HCT116 (cell line): Measurements from ENCODE around the gene TMEM156. TPM values are rescaled to one million over a fixed set of nuclear protein-coding genes. Genes with fewer than 3 reads are reported as not detected.
"Not testable (repeated sequence)": the region's sequence is repeated elsewhere in the genome, so short reads cannot be mapped to it uniquely, and the experiment has no call there.

Source experiments
- ATAC-seq: fragments of 200-7000 bp; cut with Tn5 transposase; 2 replicates; pipeline ENCODE4 v1.9.1; 2020; ENCODE audit warnings: mild to moderate bottlenecking, moderate library complexity
- BruUV-seq: library from RNA; stranded (reverse); fragments of 400-500 nt; replicated peaks from 2 replicates; lab custom pipeline; 2021; lab: Mats Ljungman, UMichigan
- CTCF ChIA-PET: fragments of 300-600 bp; sonication (Branson Sonifier 250); formaldehyde crosslinking; loops from one replicate; lab custom pipeline; 2021; ENCODE audit warnings: antibody characterized with exemption; lab: Charles Lee
- POLR2A ChIA-PET: fragments of 300-600, 350-600 bp; sonication (Branson Sonifier 250); formaldehyde crosslinking; loops from one replicate; lab custom pipeline; 2021; ENCODE audit warnings: antibody characterized with exemption; lab: Charles Lee
- RAD21 ChIA-PET, 2 experiments: fragments of 300-600 bp; sonication (Branson Sonifier 250); formaldehyde crosslinking; loops; one replicate each; lab custom pipeline; 2023; ENCODE audit warnings: low total read pairs in 2 of 2; ENCODE audit not compliant: uncharacterized antibody in 2 of 2, unreplicated experiment in 2 of 2, low non-redundant PET in 1 of 2; lab: Charles Lee
- DNase-seq: peaks from one replicate; pipeline ENCODE4 v3.0.0-alpha.2; 2010; ENCODE audit warnings: low read depth, low spot score
- H2AFZ ChIP-seq: fragments of 200-600 bp; shearing (Covaris generic), sonication (generic); 2 replicates; pipeline ENCODE4 v1.6.1; 2017; ENCODE audit warnings: low read depth, mixed run types, mixed read lengths, antibody characterized with exemption, low read length; ENCODE audit not compliant: poor library complexity, severe bottlenecking
- H3K27ac ChIP-seq: 2 replicates; pipeline ENCODE4 v1.5.1; 2012; ENCODE audit warnings: low read depth, low read length
- H3K27me3 ChIP-seq: fragments of 200-600 bp; sonication (generic); 2 replicates; pipeline ENCODE4 v1.6.1; 2016; ENCODE audit warnings: mixed run types, low read length, mixed read lengths; ENCODE audit not compliant: insufficient read depth
- H3K36me3 ChIP-seq, 2 experiments: fragments of 200-500 bp in 1 of 2; fragments of 200-600 bp in 1 of 2; sonication (Bioruptor generic) in 1 of 2; sonication (generic) in 1 of 2; 2 replicates each; pipeline versions ENCODE4 v1.5.1 to v1.6.1; 2014 to 2016; ENCODE audit warnings: low read length in 2 of 2, inconsistent platforms in 1 of 2, mixed read lengths in 1 of 2, mixed run types in 1 of 2; ENCODE audit not compliant: insufficient read depth in 2 of 2, control insufficient read depth in 1 of 2
- H3K4me1 ChIP-seq, 2 experiments: fragments of 200-600 bp in 1 of 2; sonication (generic) in 1 of 2; 2 replicates each; pipeline versions ENCODE4 v1.5.1 to v1.6.1; 2012 to 2017; ENCODE audit warnings: low read length in 2 of 2, inconsistent platforms in 1 of 2, mild to moderate bottlenecking in 1 of 2, mixed read lengths in 1 of 2, mixed run types in 1 of 2, moderate library complexity in 1 of 2; ENCODE audit not compliant: insufficient read depth in 2 of 2, control insufficient read depth in 1 of 2
- H3K4me2 ChIP-seq: fragments of 200-600 bp; sonication (generic); 2 replicates; pipeline ENCODE4 v1.6.1; 2017; ENCODE audit warnings: mixed run types, low read length, mixed read lengths
- H3K4me3 ChIP-seq, 2 experiments: fragments of 200-600 bp in 1 of 2; sonication (generic) in 1 of 2; replicated peaks in 1 of 2; 2 replicates each; pipeline ENCODE4 v1.5.1; 2011 to 2016; ENCODE audit warnings: low read length in 2 of 2, control low read depth in 1 of 2, low read depth in 1 of 2, mild to moderate bottlenecking in 1 of 2, mixed read lengths in 1 of 2, mixed run types in 1 of 2
- H3K79me2 ChIP-seq: fragments of 200-600 bp; sonication (generic); 2 replicates; pipeline ENCODE4 v1.6.1; 2017; ENCODE audit warnings: mild to moderate bottlenecking, mixed run types, low read length, moderate library complexity, mixed read lengths; ENCODE audit not compliant: insufficient read depth
- H3K9ac ChIP-seq: fragments of 200-600 bp; sonication (generic); 2 replicates; pipeline ENCODE4 v1.6.1; 2016; ENCODE audit warnings: low read length, mixed read lengths
- H3K9me2 ChIP-seq: fragments of 200-600 bp; sonication (generic), shearing (Covaris generic); 2 replicates; pipeline ENCODE4 v1.6.1; 2017; ENCODE audit warnings: mixed run types, mild to moderate bottlenecking, moderate library complexity; ENCODE audit not compliant: insufficient read depth
- H3K9me3 ChIP-seq, 2 experiments: fragments of 200-500 bp in 1 of 2; fragments of 200-600 bp in 1 of 2; sonication (Bioruptor generic) in 1 of 2; sonication (generic) in 1 of 2; 2 replicates each; pipeline ENCODE4 v1.6.1; 2014 to 2017; ENCODE audit warnings: low read length in 2 of 2, mixed read lengths in 2 of 2, inconsistent platforms in 1 of 2, low read depth in 1 of 2, mild to moderate bottlenecking in 1 of 2, mixed run types in 1 of 2, moderate library complexity in 1 of 2; ENCODE audit not compliant: control insufficient read depth in 1 of 2, insufficient read depth in 1 of 2
- H4K20me1 ChIP-seq: fragments of 200-600 bp; sonication (generic), shearing (Covaris generic); 2 replicates; pipeline ENCODE4 v1.6.1; 2017; ENCODE audit warnings: mixed run types, mild to moderate bottlenecking, moderate library complexity; ENCODE audit not compliant: insufficient read depth
- CTCF ChIP-seq, 3 experiments: fragments of 200-600 bp in 1 of 3; sonication (generic) in 1 of 3; IDR thresholded peaks in 2 of 3; conservative IDR thresholded peaks in 1 of 3; 2 replicates each; pipeline ENCODE4 v1.5.1; 2012 to 2017; ENCODE audit warnings: low read depth in 2 of 3, low read length in 2 of 3, antibody characterized with exemption in 1 of 3, borderline replicate concordance in 1 of 3, control low read depth in 1 of 3, mild to moderate bottlenecking in 1 of 3, mixed read lengths in 1 of 3, mixed run types in 1 of 3, moderate library complexity in 1 of 3; ENCODE audit not compliant: insufficient read depth in 1 of 3
- EZH2phosphoT487 ChIP-seq: fragments of 200-600 bp; IDR thresholded peaks from 2 replicates; pipeline ENCODE4 v1.6.1; 2018; ENCODE audit warnings: antibody characterized with exemption, borderline replicate concordance
- SP1 ChIP-seq: IDR thresholded peaks from 2 replicates; pipeline ENCODE4 v1.6.1; 2012; ENCODE audit warnings: low read depth
- TCF7L2 ChIP-seq: IDR thresholded peaks from 2 replicates; pipeline ENCODE4 v1.7.0; 2011; ENCODE audit warnings: borderline replicate concordance, inconsistent platforms; ENCODE audit not compliant: insufficient read depth, insufficient read length; ENCODE audit errors: extremely low read depth
- intact Hi-C: fragments of 100-400 bp; cut with micrococcal nuclease; formaldehyde crosslinking; loops from 2 replicates; pipeline ENCODE4 v1.10.0; 2022
- total RNA-seq: library from RNA; stranded (reverse); gene quantifications from one replicate; pipeline ENCODE4 v1.2.1, GENCODE V29; 2021; ENCODE audit not compliant: unreplicated experiment

TMEM156 gene
- total RNA-seq, 1 experiment from 2014 or later = 0.22 TPM

GRCh38 chr4:38943343-38943742 lies 88.9 kb downstream of the TMEM156 start (continued):
- no peak for TF ChIP-seq EZH2phosphoT487
- no peak for TF ChIP-seq CTCF (IDR thresholded peaks at IDR 0.05 in 2 of 3, conservative IDR thresholded peaks at IDR 0.05 in 1 of 3; ENCODE audit: borderline replicate concordance in 1 of 3, insufficient read depth in 1 of 3, low read depth in 2 of 3, low read length in 2 of 3)
- TF ChIP-seq SP1 = no peak
- TF ChIP-seq TCF7L2 = no peak

- H3K4me3 ChIP-seq, BruUV-seq, H3K9me2 ChIP-seq, CTCF ChIA-PET, H3K9ac ChIP-seq, H3K36me3 ChIP-seq, H2AFZ ChIP-seq, ATAC-seq, H3K4me2 ChIP-seq, RAD21 ChIA-PET, H3K27me3 ChIP-seq, H3K9me3 ChIP-seq, DNase-seq, H4K20me1 ChIP-seq, H3K79me2 ChIP-seq, H3K4me1 ChIP-seq, intact Hi-C loops, POLR2A ChIA-PET, H3K27ac ChIP-seq: not testable (repeated sequence)
Measured at GRCh38 chr4:38941906-38942305, 90.3 kb downstream of the TMEM156 start.

- CTCF ChIA-PET = no interaction called here
- H3K9ac ChIP-seq = no peak overlapping the region
- ATAC-seq = no peak
- no peaks in the 10 kb centered on the region for H3K27me3 ChIP-seq
- H2AFZ ChIP-seq = no peak overlapping the region
- POLR2A ChIA-PET = no interaction called here
- H3K9me3 ChIP-seq = no peaks in the 10 kb centered on the region
- no peaks in the 10 kb centered on the region for H3K4me1 ChIP-seq
- TF ChIP-seq EZH2phosphoT487 = no peak
- no peak for TF ChIP-seq TCF7L2
- no peak overlapping the region for H3K4me3 ChIP-seq
- H3K27ac ChIP-seq = no peak overlapping the region
- no peak overlapping the region for H3K4me2 ChIP-seq
- RAD21 ChIA-PET = no interaction called here
- no peaks in the 10 kb centered on the region for H3K79me2 ChIP-seq
- H3K36me3 ChIP-seq = peaks cover 0 to 5% of the 10 kb centered on the region in 2 experiments; a peak in 2 of 4 replicates
- H3K9me2 ChIP-seq = no peaks in the 10 kb centered on the region
- H4K20me1 ChIP-seq = no peaks in the 10 kb centered on the region
- DNase-seq = no peak
- BruUV-seq = no TSS peak
- intact Hi-C loops = no loop called here
Measured at GRCh38 chr4:38940476-38940875, 91.7 kb downstream of the TMEM156 start.
